ENCODE measurements around the gene RALGAPA1. TPM values are rescaled to one million over a fixed set of nuclear protein-coding genes. Genes with fewer than 3 reads are reported as not detected.
"Not testable (repeated sequence)": the region's sequence is repeated elsewhere in the genome, so short reads cannot be mapped to it uniquely, and the experiment has no call there.

The RALGAPA1 gene
- total and polyA plus RNA-seq, 2 of the 13 experiments (the other 11 are each of a cell fraction or from before 2014, with no cell fraction given), result 65.0 to 89.2 TPM

GRCh38 chr14:35824446-35825165 is 15.5 kb upstream of the RALGAPA1 start:
- H3K9me3 ChIP-seq (ENCODE audit: low read length); DNase-seq (ENCODE audit: low spot score); ATAC-seq; H3K27me3 ChIP-seq (ENCODE audit: control insufficient read depth in 1 of 2, insufficient read depth in 2 of 2, low read length in 2 of 2); H3K27ac ChIP-seq (ENCODE audit: extremely low read length, insufficient read depth, low read length); H3K4me3 ChIP-seq (replicated peaks in 1 of 3; ENCODE audit: insufficient read depth in 1 of 3, low read depth in 2 of 3, low read length in 3 of 3); H3K36me3 ChIP-seq (replicated peaks in 1 of 2; ENCODE audit: control insufficient read depth in 1 of 2, insufficient read depth in 2 of 2, low read length in 2 of 2); intact Hi-C loops (cut with micrococcal nuclease; ENCODE audit: unreplicated experiment); H2AFZ ChIP-seq (ENCODE audit: low read length); H3K4me2 ChIP-seq (ENCODE audit: low read depth, low read length); H3K9ac ChIP-seq (ENCODE audit: insufficient read depth, low read depth, low read length); H4K20me1 ChIP-seq (ENCODE audit: insufficient read depth, low read length); FAIRE-seq; POLR2A ChIA-PET; CTCF ChIA-PET (ENCODE audit: low intra/inter-chr PET ratio, low total read pairs); BruUV-seq (replicated peaks): not testable (repeated sequence)
- in situ Hi-C loops (cut with HindIII; ENCODE audit: extremely low pct_ligation_motif_present, low pct_unique_long_range_greater_than_20kb), result loop anchor here (25.0 kb wide), 1 partner anchor 687 kb away; no protein-coding TSS in a partner anchor
- Histone ChIP-seq H3K79me2 (ENCODE audit: insufficient read depth, low read length) (peaks cover 18% of the 10 kb centered on the region), H3K4me1 (ENCODE audit: insufficient read depth, low read length) (peaks cover 45% of the 10 kb centered on the region)
- peak; percentile 25 for TF ChIP-seq ZNF687 (CRISPR knock-in tag; IDR thresholded peaks at IDR 0.05)
- 90% methylated on average over 33 of the region's 55 CpGs for WGBS (ENCODE audit: low lambda C conversion rate)

- Histone ChIP-seq H3K4me2 (ENCODE audit: low read depth, low read length) (peak overlapping the region; percentile 63), H3K9ac (ENCODE audit: insufficient read depth, low read depth, low read length) (peak overlapping the region; percentile 21), H4K20me1 (ENCODE audit: insufficient read depth, low read length) (no peaks in the 10 kb centered on the region), H3K27ac (ENCODE audit: extremely low read length, insufficient read depth, low read length) (no peak overlapping the region), H3K27me3 (ENCODE audit: control insufficient read depth in 1 of 2, insufficient read depth in 2 of 2, low read length in 2 of 2) (no peaks in the 10 kb centered on the region; a peak in 1 of 5 replicates), H3K79me2 (ENCODE audit: insufficient read depth, low read length) (peaks cover 7% of the 10 kb centered on the region), H3K4me3 (replicated peaks in 1 of 3; ENCODE audit: insufficient read depth in 1 of 3, low read depth in 2 of 3, low read length in 3 of 3) (peak overlapping the region; percentile 3 to 42 (median 24); a peak in 4 of 6 replicates), H2AFZ (ENCODE audit: low read length) (peak overlapping the region; percentile 77), H3K9me3 (ENCODE audit: low read length) (no peaks in the 10 kb centered on the region), H3K36me3 (replicated peaks in 1 of 2; ENCODE audit: control insufficient read depth in 1 of 2, insufficient read depth in 2 of 2, low read length in 2 of 2) (no peaks in the 10 kb centered on the region), H3K4me1 (ENCODE audit: insufficient read depth, low read length) (peaks cover 35% of the 10 kb centered on the region)
- TF ChIP-seq ZKSCAN8 (CRISPR knock-in tag; IDR thresholded peaks at IDR 0.05; ENCODE audit: borderline replicate concordance) (0 out of 2 replicates have a peak, but pooled peaks have one; percentile 4), BCL6 (CRISPR knock-in tag; IDR thresholded peaks at IDR 0.05) (peak; percentile 28; the same call in 1 of the 2 replicates), ZNF292 (CRISPR knock-in tag; IDR thresholded peaks at IDR 0.05; ENCODE audit: borderline replicate concordance, low read depth) (no peak), ZNF282 (IDR thresholded peaks at IDR 0.05; ENCODE audit: partially characterized antibody) (no peak), JUN (CRISPR knock-in tag; IDR thresholded peaks at IDR 0.05) (0 out of 2 replicates have a peak, but pooled peaks have one; percentile 35), REPIN1 (CRISPR knock-in tag; IDR thresholded peaks at IDR 0.05; ENCODE audit: borderline replicate concordance, low read depth) (0 out of 2 replicates have a peak, but pooled peaks have one; percentile 4), ZBTB42 (CRISPR knock-in tag; IDR thresholded peaks at IDR 0.05) (0 out of 2 replicates have a peak, but pooled peaks have one; percentile 10), ZFP36 (IDR thresholded peaks at IDR 0.05; ENCODE audit: borderline replicate concordance, low read depth, low read length, partially characterized antibody) (no peak)
- in situ Hi-C loops (cut with HindIII; ENCODE audit: extremely low pct_ligation_motif_present, low pct_unique_long_range_greater_than_20kb), result loop anchor here (25.0 kb wide), 1 partner anchor 685 kb away; no protein-coding TSS in a partner anchor
- ATAC-seq, result no peak
- BruUV-seq (replicated peaks), result no TSS peak
- POLR2A ChIA-PET, result interaction anchor here (1.1 kb wide), 1 partner anchor 15 kb away, joined by 3 read pairs; no protein-coding TSS in a partner anchor
- CTCF ChIA-PET (ENCODE audit: low intra/inter-chr PET ratio, low total read pairs), result interaction anchor here (1.2 kb wide), 1 partner anchor 62 kb away, joined by 3 read pairs; no protein-coding TSS in a partner anchor
- WGBS (ENCODE audit: low lambda C conversion rate), result 58% methylated on average over 3 of the region's 3 CpGs
- no peak for FAIRE-seq
- DNase-seq (ENCODE audit: low spot score), result no peak
- intact Hi-C loops (cut with micrococcal nuclease; ENCODE audit: unreplicated experiment), result no loop called here
Measured at GRCh38 chr14:35822501-35822900, 13.4 kb upstream of the RALGAPA1 start.
